ENCODE results near the gene LDLRAD3.

Gene LDLRAD3

GRCh38 chr11:35980686-35981390 lies 37.0 kb downstream of the LDLRAD3 start:
- Histone ChIP-seq H3K4me3 (ENCODE audit: low read depth, low read length) (no peak overlapping the region), H3K79me2 (no peaks in the 10 kb centered on the region), H3K4me2 (ENCODE audit: low read length) (no peak overlapping the region), H2AFZ (no peak overlapping the region), H3K9me3 (ENCODE audit: control insufficient read depth, low read length) (no peaks in the 10 kb centered on the region), H3K4me1 (no peaks in the 10 kb centered on the region), H3K9ac (no peak overlapping the region), H3K36me3 (ENCODE audit: control insufficient read depth, insufficient read depth, low read length) (no peaks in the 10 kb centered on the region), H3K27ac (peak overlapping the region; percentile 15), H3K27me3 (ENCODE audit: control insufficient read depth, insufficient read depth, low read length) (no peaks in the 10 kb centered on the region)
- no peak for TF ChIP-seq CTCF (IDR thresholded peaks at IDR 0.05)

GRCh38 chr11:35981581-35981980 lies 37.7 kb downstream of the LDLRAD3 start:
- no peaks in the 10 kb centered on the region for H3K4me1 ChIP-seq
- no peak for TF ChIP-seq CTCF (IDR thresholded peaks at IDR 0.05)
- H3K9ac ChIP-seq, result no peak overlapping the region
- no peak overlapping the region for H2AFZ ChIP-seq
- H3K27me3 ChIP-seq (ENCODE audit: control insufficient read depth, insufficient read depth, low read length), result no peaks in the 10 kb centered on the region
- no peak overlapping the region for H3K4me2 ChIP-seq (ENCODE audit: low read length)
- H3K4me3 ChIP-seq (ENCODE audit: low read depth, low read length), result no peak overlapping the region
- no peaks in the 10 kb centered on the region for H3K9me3 ChIP-seq (ENCODE audit: control insufficient read depth, low read length)
- H3K27ac ChIP-seq, result no peak overlapping the region
- H3K36me3 ChIP-seq (ENCODE audit: control insufficient read depth, insufficient read depth, low read length), result no peaks in the 10 kb centered on the region
- no peaks in the 10 kb centered on the region for H3K79me2 ChIP-seq

GRCh38 chr11:35982061-35982460 lies 38.2 kb downstream of the LDLRAD3 start:
- no peaks in the 10 kb centered on the region for H3K9me3 ChIP-seq (ENCODE audit: control insufficient read depth, low read length)
- H3K4me3 ChIP-seq (ENCODE audit: low read depth, low read length), result no peak overlapping the region
- no peaks in the 10 kb centered on the region for H3K27me3 ChIP-seq (ENCODE audit: control insufficient read depth, insufficient read depth, low read length)
- TF ChIP-seq CTCF (IDR thresholded peaks at IDR 0.05), result no peak
- H2AFZ ChIP-seq, result no peak overlapping the region
- H3K36me3 ChIP-seq (ENCODE audit: control insufficient read depth, insufficient read depth, low read length), result no peaks in the 10 kb centered on the region
- no peaks in the 10 kb centered on the region for H3K4me1 ChIP-seq
- H3K79me2 ChIP-seq, result no peaks in the 10 kb centered on the region
- no peak overlapping the region for H3K4me2 ChIP-seq (ENCODE audit: low read length)
- no peak overlapping the region for H3K9ac ChIP-seq
- no peak overlapping the region for H3K27ac ChIP-seq

GRCh38 chr11:35983981-35984380 lies 40.1 kb downstream of the LDLRAD3 start:
- Histone ChIP-seq H3K4me1 (no peaks in the 10 kb centered on the region), H3K27me3 (ENCODE audit: control insufficient read depth, insufficient read depth, low read length) (no peaks in the 10 kb centered on the region), H2AFZ (no peak overlapping the region), H3K36me3 (ENCODE audit: control insufficient read depth, insufficient read depth, low read length) (no peaks in the 10 kb centered on the region), H3K27ac (no peak overlapping the region), H3K4me3 (ENCODE audit: low read depth, low read length) (no peak overlapping the region), H3K9me3 (ENCODE audit: control insufficient read depth, low read length) (no peaks in the 10 kb centered on the region), H3K79me2 (no peaks in the 10 kb centered on the region), H3K4me2 (ENCODE audit: low read length) (no peak overlapping the region), H3K9ac (no peak overlapping the region)
- no peak for TF ChIP-seq CTCF (IDR thresholded peaks at IDR 0.05)

GRCh38 chr11:35986947-35987346 lies 43.1 kb downstream of the LDLRAD3 start:
- Histone ChIP-seq H3K4me3 (ENCODE audit: low read depth, low read length) (no peak overlapping the region), H3K9ac (no peak overlapping the region), H2AFZ (no peak overlapping the region), H3K4me1 (no peaks in the 10 kb centered on the region), H3K36me3 (ENCODE audit: control insufficient read depth, insufficient read depth, low read length) (no peaks in the 10 kb centered on the region), H3K79me2 (no peaks in the 10 kb centered on the region), H3K27ac (no peak overlapping the region), H3K27me3 (ENCODE audit: control insufficient read depth, insufficient read depth, low read length) (no peaks in the 10 kb centered on the region), H3K9me3 (ENCODE audit: control insufficient read depth, low read length) (no peaks in the 10 kb centered on the region), H3K4me2 (ENCODE audit: low read length) (no peak overlapping the region)
- TF ChIP-seq CTCF (IDR thresholded peaks at IDR 0.05), result no peak
